K562 (cell line): ENCODE measurements around the gene ADAR. TPM values are rescaled to one million over a fixed set of nuclear protein-coding genes. Genes with fewer than 3 reads are reported as not detected.

Source experiments
- ATAC-seq: fragments of 200-7000 bp; cut with Tn5 transposase; 3 replicates; pipeline ENCODE4 v1.9.1; 2020; ENCODE audit warnings: moderate library complexity
- BruUV-seq: library from RNA; stranded (reverse); fragments of 400-500 nt; replicated peaks from 2 replicates; lab custom pipeline; 2021; lab: Mats Ljungman, UMichigan
- CTCF ChIA-PET: fragments of 300-600 bp; formaldehyde crosslinking; extraction: SDS; loops from one replicate; lab custom pipeline; 2021; ENCODE audit warnings: low intra/inter-chr PET ratio; lab: Yijun Ruan, JAX
- POLR2A ChIA-PET: fragments of 300-600, 350-650 bp; sonication (Branson Sonifier 250); formaldehyde crosslinking; extraction: SDS; loops from one replicate; lab custom pipeline; 2021; ENCODE audit warnings: antibody characterized with exemption, inconsistent platforms; lab: Yijun Ruan, JAX
- DNase-seq, 4 experiments: peaks; one replicate each; pipeline versions ENCODE4 v3.0.0 to v3.0.0-alpha.2; 2011 to 2018; ENCODE audit warnings: low spot score in 3 of 4, mixed read lengths in 3 of 4; ENCODE audit errors: extremely low read depth in 1 of 4
- FAIRE-seq: peaks from 2 replicates; lab custom pipeline; 2011; peaks lifted over from hg19 to GRCh38; lab: Jason Lieb, UNC
- H2AFZ ChIP-seq: 2 replicates; pipeline ENCODE4 v1.6.0; 2011; ENCODE audit warnings: low read depth, low read length, control low read depth, inconsistent platforms
- H3K27ac ChIP-seq: fragments of 200-600 bp; 3 replicates; pipeline ENCODE4 v1.8.0; 2011; ENCODE audit warnings: low read depth, mild to moderate bottlenecking, control low read depth, inconsistent platforms, low read length, moderate library complexity, mixed read lengths; ENCODE audit errors: extremely low read depth
- H3K27me3 ChIP-seq, 2 experiments: fragments of 300-600 bp in 1 of 2; 2 replicates in 1 of 2; 3 replicates in 1 of 2; pipeline versions ENCODE4 v1.6.0 to v1.8.0; 2011; ENCODE audit warnings: inconsistent platforms in 2 of 2, low read length in 2 of 2, mild to moderate bottlenecking in 1 of 2, mixed read lengths in 1 of 2, moderate library complexity in 1 of 2; ENCODE audit not compliant: control insufficient read depth in 2 of 2, insufficient read depth in 2 of 2
- H3K36me3 ChIP-seq: fragments of 300-600 bp; 3 replicates; pipeline ENCODE4 v1.8.0; 2011; ENCODE audit warnings: mild to moderate bottlenecking, low read length, inconsistent platforms; ENCODE audit not compliant: control insufficient read depth, insufficient read depth
- H3K4me1 ChIP-seq, 2 experiments: fragments of 200-600 bp in 1 of 2; replicated peaks in 1 of 2; 2 replicates in 1 of 2; 3 replicates in 1 of 2; pipeline versions ENCODE4 v1.5.1 to v1.8.0; 2011; ENCODE audit warnings: inconsistent platforms in 2 of 2, low read length in 2 of 2, mild to moderate bottlenecking in 1 of 2, mixed read lengths in 1 of 2, moderate library complexity in 1 of 2; ENCODE audit not compliant: control insufficient read depth in 2 of 2, insufficient read depth in 2 of 2
- H3K4me2 ChIP-seq: 2 replicates; pipeline ENCODE4 v1.6.1; 2011; ENCODE audit warnings: low read length, control low read depth, inconsistent platforms, mixed read lengths; ENCODE audit not compliant: insufficient read depth
- H3K4me3 ChIP-seq: fragments of 200-600 bp; sonication (generic), shearing (Covaris generic); 2 replicates; pipeline ENCODE4 v1.5.1; 2016; ENCODE audit warnings: control low read depth, inconsistent platforms
- H3K79me2 ChIP-seq: fragments of 200-600 bp; 3 replicates; pipeline ENCODE4 v1.8.0; 2011; ENCODE audit warnings: low read length, inconsistent platforms; ENCODE audit not compliant: control insufficient read depth, insufficient read depth
- H3K9ac ChIP-seq, 2 experiments: 2 replicates each; pipeline versions ENCODE4 v1.6.0 to v1.6.1; 2011; ENCODE audit warnings: low read depth in 2 of 2, low read length in 2 of 2, control low read depth in 1 of 2, inconsistent platforms in 1 of 2, mild to moderate bottlenecking in 1 of 2, mixed read lengths in 1 of 2; ENCODE audit not compliant: insufficient read depth in 1 of 2
- H3K9me1 ChIP-seq: one replicate; pipeline ENCODE4 v1.6.0; 2011; ENCODE audit warnings: inconsistent platforms, mild to moderate bottlenecking, low read length, moderate library complexity; ENCODE audit not compliant: control insufficient read depth, insufficient read depth
- H3K9me3 ChIP-seq: replicated peaks from 2 replicates; pipeline ENCODE4 v1.5.1; 2011; ENCODE audit warnings: low read depth, low read length, inconsistent platforms; ENCODE audit not compliant: control insufficient read depth, insufficient read depth
- H4K20me1 ChIP-seq: replicated peaks from 2 replicates; pipeline ENCODE4 v1.6.1; 2011; ENCODE audit warnings: low read length, inconsistent platforms, mixed read lengths; ENCODE audit not compliant: control insufficient read depth, insufficient read depth
- CBX5 ChIP-seq: IDR thresholded peaks from 2 replicates; pipeline ENCODE4 v1.6.1; 2014; ENCODE audit warnings: low read depth, borderline replicate concordance
- CTCFL ChIP-seq: IDR thresholded peaks from 2 replicates; pipeline ENCODE4 v1.6.1; 2011; ENCODE audit warnings: borderline replicate concordance, low read depth, mild to moderate bottlenecking, moderate library complexity, low read length; ENCODE audit not compliant: insufficient read depth, poor library complexity, severe bottlenecking
- FOXP4 ChIP-seq: sonication (generic); formaldehyde crosslinking; IDR thresholded peaks from 2 replicates; pipeline ENCODE4 v1.8.0; 2022; ENCODE audit warnings: mild to moderate bottlenecking, missing genetic modification reagents, borderline replicate concordance
- MTA1 ChIP-seq: fragments of 450-650 bp; IDR thresholded peaks from 2 replicates; pipeline ENCODE4 v1.6.1; 2017; ENCODE audit warnings: borderline replicate concordance
- NCOA2 ChIP-seq, 2 experiments: fragments of 450-650 bp; IDR thresholded peaks; 2 replicates each; pipeline ENCODE4 v1.6.1; 2018; ENCODE audit warnings: mild to moderate bottlenecking in 2 of 2, moderate library complexity in 1 of 2; ENCODE audit not compliant: partially characterized antibody in 2 of 2
- NELFE ChIP-seq: IDR thresholded peaks from 2 replicates; pipeline ENCODE4 v1.6.1; 2011; ENCODE audit warnings: mild to moderate bottlenecking; ENCODE audit not compliant: insufficient read depth, insufficient read length
- POLR2AphosphoS5 ChIP-seq: IDR thresholded peaks from 2 replicates; pipeline ENCODE4 v1.6.1; 2011; ENCODE audit warnings: mild to moderate bottlenecking, low read depth, low read length, moderate library complexity; ENCODE audit not compliant: control insufficient read depth, insufficient read depth
- POLR3A ChIP-seq: IDR thresholded peaks from 2 replicates; pipeline ENCODE4 v1.6.1; 2011; ENCODE audit warnings: borderline replicate concordance, mild to moderate bottlenecking, moderate library complexity; ENCODE audit not compliant: insufficient read length, insufficient read depth; ENCODE audit errors: extremely low read depth
- RBFOX2 ChIP-seq: fragments of 200-400 bp; formaldehyde crosslinking; IDR thresholded peaks from 2 replicates; pipeline ENCODE4 v1.6.1; 2017; ENCODE audit warnings: low read depth, mild to moderate bottlenecking, low read length, moderate library complexity
- XRCC3 ChIP-seq: fragments of 450-650 bp; IDR thresholded peaks from 2 replicates; pipeline ENCODE4 v1.6.1; 2017; ENCODE audit warnings: mild to moderate bottlenecking, moderate library complexity
- YBX1 ChIP-seq: fragments of 450-650 bp; IDR thresholded peaks from 2 replicates; pipeline ENCODE4 v1.7.1; 2016; ENCODE audit warnings: mild to moderate bottlenecking
- ZNF175 ChIP-seq: fragments of 200-800 bp; sonication (Bioruptor generic); IDR thresholded peaks from 2 replicates; pipeline ENCODE4 v1.6.1; 2016; ENCODE audit warnings: low read depth, mild to moderate bottlenecking, missing genetic modification characterization, missing compliant biosample characterization
- WGBS: fragments of 100-300 bp; shearing (Covaris generic); methylation state at CpG from one replicate; pipeline ENCODE4 v1.1.6; 2016; ENCODE audit warnings: low coverage, mixed read lengths; ENCODE audit not compliant: insufficient coverage; ENCODE audit errors: missing lambda C conversion rate; 5-methylcytosine and 5-hydroxymethylcytosine counted together
- in situ Hi-C: fragments of 300-500 bp; cut with MboI; formaldehyde crosslinking; loops from 4 replicates; pipeline ENCODE4 v1.15.0; 2018; ENCODE audit warnings: inconsistent platforms, mixed read lengths
- intact Hi-C: fragments of 100-400 bp; cut with micrococcal nuclease; formaldehyde crosslinking; loops from 2 replicates; pipeline ENCODE4 v1.14.2; 2022
- polyA plus RNA-seq, 8 experiments: library from polyadenylated mRNA; depleted of rRNA in 4 of 8; stranded (reverse) in 5 of 8; unstranded in 3 of 8; fragments of >200 nt; fragmentation: Nextera tagmentation in 2 of 8; fragmentation: Illumina TruSeq in 1 of 8; extraction: Ambion mirVana in 2 of 8; extraction: Trizol in 1 of 8; gene quantifications; 2 replicates each; pipeline versions ENCODE4 v1.2.1 to v1.2.3, GENCODE V29; 2011 to 2014; ENCODE audit warnings: inconsistent platforms in 1 of 8, missing spikeins in 1 of 8
- total RNA-seq, 7 experiments: library from RNA; depleted of rRNA in 6 of 7; stranded (reverse); fragments of >200 nt in 6 of 7; fragmentation: Illumina TruSeq in 2 of 7; extraction: Trizol in 2 of 7; gene quantifications; 2 replicates each; pipeline versions ENCODE4 v1.2.1 to v1.2.3, GENCODE V29; 2011 to 2021; ENCODE audit warnings: low replicate concordance in 1 of 7
- TF ChIP-seq, protein P1 (sequence below), 2 experiments: fragments of 450-650 bp; conservative IDR thresholded peaks; 2 replicates each; pipeline ENCODE4 v1.6.1; 2017; ENCODE audit warnings: mild to moderate bottlenecking in 2 of 2, moderate library complexity in 2 of 2
- TF ChIP-seq, protein P2 (sequence below): sonication (generic); formaldehyde crosslinking; IDR thresholded peaks from 2 replicates; pipeline ENCODE4 v1.8.1; 2023; ENCODE audit warnings: mild to moderate bottlenecking, missing genetic modification reagents

The ADAR gene
- total and polyA plus RNA-seq, 9 of the 15 experiments (the other 6 are each of a cell fraction or from before 2014, with no cell fraction given): 30.1 to 123 (median 60.2) TPM

- Histone ChIP-seq H4K20me1 (no peaks in the 10 kb centered on the region), H3K79me2 (no peaks in the 10 kb centered on the region), H3K27ac (no peak overlapping the region), H3K4me1 (no peaks in the 10 kb centered on the region; a peak in 2 of 5 replicates), H3K9me1 (no peaks in the 10 kb centered on the region), H3K9ac (no peak overlapping the region), H3K27me3 (peaks cover 40 to 68% of the 10 kb centered on the region in 2 experiments), H3K4me2 (no peak overlapping the region), H3K4me3 (no peak overlapping the region), H3K9me3 (no peaks in the 10 kb centered on the region; the same call in 1 of the 2 replicates), H3K36me3 (no peaks in the 10 kb centered on the region), H2AFZ (no peak overlapping the region)
- no peak for FAIRE-seq
- no peak for DNase-seq
- TF ChIP-seq POLR3A (no peak), YBX1 (no peak), XRCC3 (no peak), CBX5 (no peak), NELFE (no peak), ZNF175 (CRISPR knock-in tag) (no peak), RBFOX2 (no peak), FOXP4 (CRISPR knock-in tag) (no peak), CTCFL (no peak), POLR2AphosphoS5 (no peak), NCOA2 (IDR thresholded peaks at IDR 0.05; ENCODE audit: partially characterized antibody in 2 of 2) (no peak), MTA1 (no peak)
- TF ChIP-seq, protein P1, sequence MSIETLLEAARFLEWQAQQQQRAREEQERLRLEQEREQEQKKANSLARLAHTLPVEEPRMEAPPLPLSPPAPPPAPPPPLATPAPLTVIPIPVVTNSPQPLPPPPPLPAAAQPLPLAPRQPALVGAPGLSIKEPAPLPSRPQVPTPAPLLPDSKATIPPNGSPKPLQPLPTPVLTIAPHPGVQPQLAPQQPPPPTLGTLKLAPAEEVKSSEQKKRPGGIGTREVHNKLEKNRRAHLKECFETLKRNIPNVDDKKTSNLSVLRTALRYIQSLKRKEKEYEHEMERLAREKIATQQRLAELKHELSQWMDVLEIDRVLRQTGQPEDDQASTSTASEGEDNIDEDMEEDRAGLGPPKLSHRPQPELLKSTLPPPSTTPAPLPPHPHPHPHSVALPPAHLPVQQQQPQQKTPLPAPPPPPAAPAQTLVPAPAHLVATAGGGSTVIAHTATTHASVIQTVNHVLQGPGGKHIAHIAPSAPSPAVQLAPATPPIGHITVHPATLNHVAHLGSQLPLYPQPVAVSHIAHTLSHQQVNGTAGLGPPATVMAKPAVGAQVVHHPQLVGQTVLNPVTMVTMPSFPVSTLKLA (conservative IDR thresholded peaks at IDR 0.05): no peak
- TF ChIP-seq, protein P2, sequence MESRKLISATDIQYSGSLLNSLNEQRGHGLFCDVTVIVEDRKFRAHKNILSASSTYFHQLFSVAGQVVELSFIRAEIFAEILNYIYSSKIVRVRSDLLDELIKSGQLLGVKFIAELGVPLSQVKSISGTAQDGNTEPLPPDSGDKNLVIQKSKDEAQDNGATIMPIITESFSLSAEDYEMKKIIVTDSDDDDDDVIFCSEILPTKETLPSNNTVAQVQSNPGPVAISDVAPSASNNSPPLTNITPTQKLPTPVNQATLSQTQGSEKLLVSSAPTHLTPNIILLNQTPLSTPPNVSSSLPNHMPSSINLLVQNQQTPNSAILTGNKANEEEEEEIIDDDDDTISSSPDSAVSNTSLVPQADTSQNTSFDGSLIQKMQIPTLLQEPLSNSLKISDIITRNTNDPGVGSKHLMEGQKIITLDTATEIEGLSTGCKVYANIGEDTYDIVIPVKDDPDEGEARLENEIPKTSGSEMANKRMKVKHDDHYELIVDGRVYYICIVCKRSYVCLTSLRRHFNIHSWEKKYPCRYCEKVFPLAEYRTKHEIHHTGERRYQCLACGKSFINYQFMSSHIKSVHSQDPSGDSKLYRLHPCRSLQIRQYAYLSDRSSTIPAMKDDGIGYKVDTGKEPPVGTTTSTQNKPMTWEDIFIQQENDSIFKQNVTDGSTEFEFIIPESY: no peak
- in situ Hi-C loops (no loop called here), intact Hi-C loops (no loop called here)
- ChIA-PET CTCF (interaction anchor here (0.7 kb wide), 1 partner anchor 550 kb away, joined by 3 read pairs; no protein-coding TSS in a partner anchor), POLR2A (interaction anchor here (1.1 to 1.5 kb wide), 2 partner anchors 13 to 408 kb away, joined by 3 read pairs; no protein-coding TSS in a partner anchor)
- no TSS peak for BruUV-seq
- 0% methylated on average over 7 of the region's 7 CpGs for WGBS
- no peak for ATAC-seq
Observed at GRCh38 chr1:154536570-154536969, 71.4 kb downstream of the ADAR start.
